GM18867 (cell line): Measurements from ENCODE around the gene SLX4IP.

ENCODE experiments used
- ATAC-seq: cut with Tn5 transposase; IDR thresholded peaks from one replicate; pipeline ENCODE4 v1.9.1; 2021; ENCODE audit warnings: mild to moderate bottlenecking, moderate library complexity; ENCODE audit not compliant: unreplicated experiment

The SLX4IP gene

DNA sequence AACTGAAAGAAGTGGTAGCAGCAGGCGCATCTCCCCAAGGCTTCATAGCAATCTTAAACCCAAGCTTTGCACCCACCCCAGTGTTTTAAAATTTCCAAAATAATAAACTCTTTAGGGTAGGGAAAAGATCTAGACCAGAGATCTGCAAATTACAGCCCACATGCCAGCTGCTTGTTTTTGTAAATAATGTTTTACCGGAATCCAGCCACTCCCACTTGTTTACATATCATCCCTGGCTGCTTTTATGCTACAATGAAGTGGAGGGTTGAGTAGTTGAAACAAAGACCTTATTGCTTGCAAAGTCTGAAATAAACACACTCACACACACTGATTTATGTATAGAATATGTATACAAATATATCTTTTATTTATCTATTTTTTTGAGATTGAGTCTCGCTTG lies 30.0 kb downstream of the SLX4IP start:
- ATAC-seq: no peak

DNA sequence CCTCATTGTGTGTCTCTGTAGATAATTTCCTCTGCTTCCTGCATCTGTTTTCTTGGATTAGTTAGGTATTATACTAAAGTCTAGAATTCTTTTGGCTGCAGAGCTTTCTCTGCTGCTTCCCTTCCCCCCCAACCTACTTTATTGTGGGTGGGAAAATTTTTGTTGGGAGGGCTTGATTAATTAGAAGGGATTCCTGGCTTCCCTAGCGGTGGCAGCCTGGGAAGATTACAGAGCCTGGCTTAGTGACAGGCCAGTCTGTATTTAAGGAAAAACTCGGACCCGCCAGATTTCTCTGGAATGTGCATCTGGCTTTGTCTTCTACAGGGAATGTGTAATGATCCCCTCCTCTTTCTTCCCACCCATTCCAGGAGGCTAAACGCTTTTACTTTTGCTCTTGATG lies 31.2 kb downstream of the SLX4IP start:
- no peak for ATAC-seq

- ATAC-seq: no peak
Measured at GRCh38 chr20:10466855-10467254, 31.8 kb downstream of the SLX4IP start.

DNA sequence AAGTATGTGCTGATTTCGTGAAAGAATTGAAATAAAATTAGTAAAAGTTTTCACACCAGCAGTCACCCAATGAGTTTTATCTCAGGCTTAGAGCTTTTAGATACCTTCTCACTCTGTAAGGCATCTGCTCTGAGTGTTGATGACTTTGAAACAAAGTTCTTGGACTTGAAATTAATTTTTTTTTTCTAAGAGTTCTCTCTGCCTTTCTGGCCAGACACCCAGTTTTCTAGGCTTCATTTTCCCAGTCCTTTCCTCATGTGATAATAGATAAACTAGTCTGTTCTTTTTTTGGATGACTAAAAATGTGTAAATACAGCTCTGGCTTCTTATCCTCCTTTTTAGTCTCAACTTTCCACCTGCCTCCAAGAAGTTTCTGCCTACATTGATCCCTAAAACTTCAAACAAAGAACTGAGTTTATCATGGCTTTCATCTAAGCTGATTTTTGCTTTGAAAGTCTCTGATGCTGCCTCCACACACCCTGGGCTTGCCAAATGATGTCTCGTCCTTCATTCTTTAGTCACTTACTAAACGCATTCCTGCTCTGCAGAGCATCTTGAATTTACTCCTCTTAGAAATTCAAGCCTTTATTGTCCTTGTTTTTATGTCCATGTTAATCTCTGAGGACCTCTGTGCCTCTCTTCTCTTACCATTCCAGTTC lies 32.7 kb downstream of the SLX4IP start:
- ATAC-seq: no peak

GRCh38 chr20:10468340-10468845 lies 33.3 kb downstream of the SLX4IP start:
- ATAC-seq: no peak

DNA sequence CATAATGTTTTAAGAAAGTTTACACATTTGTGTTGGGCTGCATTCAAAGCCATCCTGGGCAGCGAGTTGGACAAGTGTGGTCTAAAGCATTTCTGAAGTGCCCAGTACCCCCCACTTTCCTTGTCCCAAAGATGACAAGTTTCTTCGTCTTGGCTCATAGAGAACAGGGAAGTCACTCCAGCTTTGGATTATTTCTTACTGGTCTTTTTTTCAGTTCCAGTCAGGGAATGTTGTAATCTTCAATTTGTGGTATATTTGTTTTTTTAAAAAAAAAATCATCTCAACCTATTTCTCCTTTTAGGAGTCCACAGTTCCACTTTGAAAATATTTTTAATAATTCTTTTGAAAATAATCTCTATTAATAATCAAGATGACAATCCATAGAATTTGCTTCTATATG lies 34.0 kb downstream of the SLX4IP start:
- no peak for ATAC-seq

GRCh38 chr20:10469599-10469998 lies 34.5 kb downstream of the SLX4IP start:
- ATAC-seq: no peak

- ATAC-seq: no peak
Measured at GRCh38 chr20:10470276-10470675, 35.2 kb downstream of the SLX4IP start.

DNA sequence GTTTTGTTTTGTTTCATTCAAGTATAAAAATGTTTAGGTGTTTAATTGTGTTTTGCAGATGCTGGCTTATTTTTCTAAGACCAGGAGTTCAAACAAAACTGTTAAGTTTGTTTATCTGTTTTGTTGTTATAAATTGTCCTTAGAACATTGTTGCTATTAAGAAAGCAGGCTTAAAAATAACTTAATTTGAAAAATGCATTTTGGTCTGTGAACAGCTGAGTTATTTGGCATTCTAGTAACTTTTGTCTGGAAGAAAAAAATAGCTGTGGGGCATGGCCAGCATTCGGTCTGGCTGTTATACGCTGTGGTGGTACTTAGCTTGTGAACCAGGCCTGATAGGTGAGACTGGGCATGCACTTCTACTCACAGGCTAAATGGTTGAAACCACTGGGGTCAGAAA lies 37.8 kb downstream of the SLX4IP start:
- no peak for ATAC-seq

GRCh38 chr20:10474606-10475184 lies 39.6 kb downstream of the SLX4IP start:
- ATAC-seq: no peak

DNA sequence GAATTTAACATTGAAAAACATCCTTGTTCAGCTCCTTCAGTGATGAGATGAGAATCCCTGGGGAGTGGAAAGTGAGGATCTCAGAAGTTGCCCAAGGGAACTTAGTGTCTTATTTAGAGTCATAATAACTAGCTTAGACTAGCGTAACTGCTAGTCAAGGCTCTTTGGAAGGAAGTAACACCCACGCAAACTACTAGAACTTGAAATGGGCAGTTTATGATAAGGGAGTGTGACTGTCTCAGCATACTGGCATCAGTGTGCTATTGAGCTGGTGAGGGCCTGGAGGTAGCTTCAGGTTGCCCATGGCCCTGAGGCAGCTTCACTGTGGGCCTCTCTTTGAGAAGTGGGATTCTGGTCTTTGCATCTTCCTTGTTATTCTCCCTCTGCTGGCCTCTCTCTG lies 40.1 kb downstream of the SLX4IP start:
- no peak for ATAC-seq

DNA sequence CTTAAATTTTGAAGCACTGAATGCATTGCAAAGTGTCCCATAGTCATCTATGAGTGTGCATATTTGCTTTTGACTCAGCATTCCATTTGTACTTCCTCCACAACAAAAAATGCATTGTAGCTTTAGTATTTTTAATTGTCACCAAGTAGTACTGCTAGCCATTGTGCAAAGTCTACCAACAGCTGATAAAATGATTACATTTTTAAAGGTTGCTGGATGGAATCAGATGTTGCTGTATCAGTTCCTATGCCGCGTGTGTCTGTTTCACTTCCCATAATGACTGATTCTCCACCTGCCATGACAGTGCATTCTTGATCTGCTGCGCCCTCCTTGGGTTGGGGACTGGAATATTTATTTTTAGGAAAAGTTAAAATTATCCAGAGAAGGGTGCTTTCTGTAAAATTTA lies 41.2 kb downstream of the SLX4IP start:
- ATAC-seq: peak; percentile 78

GRCh38 chr20:10478205-10478604 lies 43.1 kb downstream of the SLX4IP start:
- peak; percentile 78 for ATAC-seq

DNA sequence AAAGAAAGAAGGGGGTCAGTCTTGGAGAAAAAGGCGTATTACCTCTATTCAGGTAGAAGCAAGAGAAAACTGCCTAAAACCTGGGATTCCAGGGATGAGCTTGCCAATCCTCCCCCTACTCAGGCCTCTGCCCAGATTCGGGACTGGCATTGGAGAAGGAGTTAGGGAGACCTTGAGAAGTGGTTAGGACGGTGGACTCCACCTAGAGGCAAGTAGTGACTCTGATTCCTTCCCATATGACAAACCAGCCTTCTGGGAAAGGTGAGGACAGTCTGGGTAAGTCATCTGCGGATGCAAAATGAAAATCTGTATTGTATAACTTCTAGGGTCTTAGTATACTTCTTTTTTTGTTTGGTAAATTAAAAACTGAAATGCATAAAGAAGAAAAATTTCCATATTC lies 43.8 kb downstream of the SLX4IP start:
- no peak for ATAC-seq

DNA sequence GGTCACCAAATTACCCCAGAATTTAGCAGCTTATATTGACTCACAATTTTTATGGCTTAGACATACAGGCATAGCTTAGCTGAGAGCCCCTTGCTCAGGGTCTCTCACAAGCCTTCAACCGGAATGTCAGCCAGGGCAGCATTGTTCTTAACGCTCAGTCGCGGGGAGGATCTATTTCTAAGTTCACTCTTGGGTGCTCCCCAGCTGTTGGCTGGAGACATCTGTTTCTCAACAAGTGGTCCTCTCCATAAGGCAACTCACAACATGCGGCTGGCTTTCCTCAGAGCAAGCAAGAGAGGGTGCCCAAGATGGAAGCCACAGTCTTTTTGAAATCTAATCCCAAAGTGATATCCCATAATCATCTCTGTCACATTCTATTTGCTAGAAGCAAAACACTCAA lies 46.6 kb downstream of the SLX4IP start:
- no peak for ATAC-seq

GRCh38 chr20:10483691-10484090 lies 48.6 kb downstream of the SLX4IP start:
- no peak for ATAC-seq

GRCh38 chr20:10487142-10488136 lies 52.3 kb downstream of the SLX4IP start:
- no peak for ATAC-seq

GRCh38 chr20:10488534-10488933 lies 53.4 kb downstream of the SLX4IP start:
- ATAC-seq: no peak

DNA sequence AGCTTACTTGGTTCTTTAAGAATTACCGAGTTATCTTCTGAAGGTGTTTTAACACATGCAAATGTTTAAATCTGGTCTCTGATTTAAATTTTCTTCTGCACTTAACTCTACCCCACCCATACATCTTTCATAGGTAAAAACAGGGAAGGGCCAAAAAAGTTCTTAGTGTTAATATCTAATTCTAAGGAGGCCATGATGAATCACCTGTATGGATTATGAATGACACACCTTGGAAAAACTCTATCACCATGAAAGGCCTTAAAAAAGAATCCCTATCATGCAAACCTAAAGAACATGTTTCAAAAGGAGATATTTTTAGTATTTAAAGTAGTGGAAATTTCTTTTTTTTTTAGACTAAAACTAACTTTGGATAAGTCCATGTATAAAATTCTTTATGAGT lies 54.7 kb downstream of the SLX4IP start:
- no peak for ATAC-seq

GRCh38 chr20:10490257-10490656 lies 55.2 kb downstream of the SLX4IP start:
- no peak for ATAC-seq

DNA sequence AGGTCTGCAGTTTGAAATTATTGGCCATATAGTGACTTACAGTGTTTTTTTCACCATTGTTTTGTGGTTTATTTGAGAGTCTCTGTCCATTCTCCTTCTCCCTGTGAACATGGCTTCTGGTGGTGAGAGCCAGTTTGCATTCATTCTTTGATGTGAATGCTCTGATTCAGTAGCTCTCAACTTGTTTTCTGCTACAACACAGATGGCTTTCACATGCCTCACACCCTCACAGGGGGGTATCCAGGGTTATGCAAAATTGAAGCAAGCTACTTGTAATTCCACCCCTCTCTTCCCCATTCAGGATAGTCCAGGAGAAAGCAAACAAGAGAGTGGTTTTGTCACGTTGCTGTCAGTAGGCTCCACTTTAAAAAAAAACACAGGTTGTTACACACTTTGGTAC lies 55.6 kb downstream of the SLX4IP start:
- ATAC-seq: no peak

DNA sequence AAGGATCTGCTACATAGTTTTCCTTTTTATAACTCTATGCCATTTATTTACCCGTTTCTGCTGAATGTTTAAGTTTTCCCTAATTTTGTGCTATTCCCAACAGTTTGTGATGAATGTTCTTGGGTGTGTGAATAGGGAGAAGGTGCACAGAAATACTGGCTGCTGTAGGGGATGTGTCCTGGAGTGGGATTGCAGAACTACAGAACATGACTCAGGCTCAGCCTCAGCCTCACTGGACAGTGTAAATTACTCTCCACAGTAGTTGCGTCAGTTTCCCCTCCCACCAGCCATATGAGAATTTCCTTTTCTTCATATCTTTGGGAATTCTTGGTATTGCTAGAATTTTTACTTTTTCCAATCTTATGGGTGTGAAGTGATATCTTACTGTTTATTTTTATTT lies 57.0 kb downstream of the SLX4IP start:
- ATAC-seq: no peak
